HT1080 (cell line): ENCODE data around the gene C1orf174. TPM values are rescaled to one million over a fixed set of nuclear protein-coding genes. Genes with fewer than 3 reads are reported as not detected.

ENCODE experiments used
- total RNA-seq: library from RNA; depleted of rRNA; stranded (reverse); fragments of >200 nt; shearing (Covaris generic); gene quantifications from 2 replicates; pipeline ENCODE4 v1.2.3, GENCODE V29; 2014; rRNA removed

The C1orf174 gene
- total RNA-seq, 1 experiment from 2014 or later = 81.2 TPM

Other genes starting within 250 kb of the C1orf174 start
- gene TP73, start 247.8 kb downstream of the C1orf174 start, total RNA-seq = 0.27 TPM in 1 of 2 replicates, not detected in the other
- gene CCDC27, start 147.8 kb downstream of the C1orf174 start, total RNA-seq = not detected in 2 replicates
- 0.26 and 1.1 TPM in 2 replicates for gene SMIM1, start 127.5 kb downstream of the C1orf174 start, total RNA-seq
- 46.2 and 59.1 TPM in 2 replicates for gene LRRC47, start 103.8 kb downstream of the C1orf174 start, total RNA-seq
- 16.1 and 22.8 TPM in 2 replicates for gene CEP104, start 43.1 kb downstream of the C1orf174 start, total RNA-seq
- 8.1 and 8.9 TPM in 2 replicates for gene DFFB, start 42.8 kb downstream of the C1orf174 start, total RNA-seq